Ishikawa (cell line): ENCODE results near the gene TASOR2.
A peak's percentile ranks its signal among the peaks of the same experiment; 100 is the strongest.

Experiments
- CEBPB ChIP-seq: IDR thresholded peaks from 2 replicates; pipeline ENCODE4 v1.6.1; 2012
- CREB1 ChIP-seq: IDR thresholded peaks from 2 replicates; pipeline ENCODE4 v1.6.1; 2012; ENCODE audit warnings: low read depth
- EGR1 ChIP-seq: IDR thresholded peaks from 2 replicates; pipeline ENCODE4 v1.6.1; 2012
- EP300 ChIP-seq: IDR thresholded peaks from 2 replicates; pipeline ENCODE4 v1.6.1; 2012; ENCODE audit warnings: borderline replicate concordance
- FOXM1 ChIP-seq: IDR thresholded peaks from 2 replicates; pipeline ENCODE4 v1.6.1; 2012; ENCODE audit warnings: low read depth, borderline replicate concordance
- MAX ChIP-seq: IDR thresholded peaks from 2 replicates; pipeline ENCODE4 v1.6.1; 2012
- NFIC ChIP-seq: IDR thresholded peaks from 2 replicates; pipeline ENCODE4 v1.6.1; 2012
- RAD21 ChIP-seq: IDR thresholded peaks from 2 replicates; pipeline ENCODE4 v1.6.1; 2012; ENCODE audit warnings: low read depth
- REST ChIP-seq: IDR thresholded peaks from 2 replicates; pipeline ENCODE4 v1.6.1; 2012; ENCODE audit warnings: low read depth, mild to moderate bottlenecking
- TAF1 ChIP-seq: IDR thresholded peaks from 2 replicates; pipeline ENCODE4 v1.6.1; 2012; ENCODE audit warnings: low read depth, mild to moderate bottlenecking
- TCF12 ChIP-seq: IDR thresholded peaks from 2 replicates; pipeline ENCODE4 v1.6.1; 2012; ENCODE audit warnings: low read depth
- TEAD4 ChIP-seq: IDR thresholded peaks from 2 replicates; pipeline ENCODE4 v1.6.1; 2012
- USF1 ChIP-seq: IDR thresholded peaks from 2 replicates; pipeline ENCODE4 v1.6.1; 2012
- YY1 ChIP-seq: IDR thresholded peaks from 2 replicates; pipeline ENCODE4 v1.6.1; 2012; ENCODE audit warnings: low read depth
- ZBTB7A ChIP-seq: IDR thresholded peaks from 2 replicates; pipeline ENCODE4 v1.6.1; 2012; ENCODE audit warnings: low read depth

The TASOR2 gene

GRCh38 chr10:5659702-5660528 lies 24.7 kb upstream of the TASOR2 start:
- no peak for TF ChIP-seq ZBTB7A
- no peak for TF ChIP-seq TEAD4

GRCh38 chr10:5661043-5661442 lies 23.6 kb upstream of the TASOR2 start:
- TF ChIP-seq YY1 (no peak), MAX (no peak), ZBTB7A (no peak), TCF12 (no peak), USF1 (no peak), RAD21 (no peak)

- no peak for TF ChIP-seq ZBTB7A
- TF ChIP-seq TCF12: no peak
Measured at GRCh38 chr10:5662708-5663579, 21.7 kb upstream of the TASOR2 start.

- TF ChIP-seq CEBPB: no peak
- TF ChIP-seq EGR1: no peak
- no peak for TF ChIP-seq RAD21
- TF ChIP-seq TCF12: no peak
- no peak for TF ChIP-seq NFIC
- no peak for TF ChIP-seq TAF1
- TF ChIP-seq CREB1: no peak
- no peak for TF ChIP-seq TEAD4
- TF ChIP-seq USF1: no peak
Measured at GRCh38 chr10:5663692-5664427, 20.8 kb upstream of the TASOR2 start.

GRCh38 chr10:5665373-5666007 lies 19.1 kb upstream of the TASOR2 start:
- TF ChIP-seq TAF1: no peak
- no peak for TF ChIP-seq CEBPB
- no peak for TF ChIP-seq MAX
- no peak for TF ChIP-seq FOXM1
- TF ChIP-seq USF1: no peak
- TF ChIP-seq YY1: no peak
- no peak for TF ChIP-seq EP300
- TF ChIP-seq TCF12: no peak
- no peak for TF ChIP-seq TEAD4
- TF ChIP-seq ZBTB7A: no peak
- TF ChIP-seq REST: no peak
- no peak for TF ChIP-seq NFIC
- TF ChIP-seq RAD21: no peak
- TF ChIP-seq CREB1: no peak
- no peak for TF ChIP-seq EGR1

- TF ChIP-seq CEBPB (peak; percentile 81), RAD21 (no peak), EP300 (no peak), USF1 (no peak), CREB1 (no peak), MAX (no peak; the same call in 1 of the 2 replicates), ZBTB7A (0 out of 2 replicates have a peak, but pooled peaks have one; percentile 47), TAF1 (no peak), FOXM1 (no peak), TEAD4 (no peak), EGR1 (peak; percentile 34; the same call in 1 of the 2 replicates), TCF12 (no peak), NFIC (peak; percentile 72), YY1 (no peak), REST (peak; percentile 56)
Measured at GRCh38 chr10:5666008-5666840, 18.4 kb upstream of the TASOR2 start, which contains the start of gene ASB13. ASB13 (minus strand) TSS chr10:5666595; CDS start chr10:5666551, 44 bp downstream.
